Fibroblast of the aortic adventitia (primary cell): Measurements from ENCODE around the gene CMTM2. TPM values are rescaled to one million over a fixed set of nuclear protein-coding genes. Genes with fewer than 3 reads are reported as not detected.
A peak's percentile ranks its signal among the peaks of the same experiment; 100 is the strongest.

Source experiments
- DNase-seq: peaks from one replicate; pipeline ENCODE4 v3.0.0-alpha.2; 2010; ENCODE audit warnings: low read depth
- H3K4me3 ChIP-seq: 2 replicates; pipeline ENCODE4 v1.5.1; 2011; ENCODE audit warnings: low read depth, mild to moderate bottlenecking, control low read depth, low read length, moderate library complexity
- total RNA-seq: library from RNA; depleted of rRNA; stranded (reverse); fragments of >200 nt; gene quantifications from 2 replicates; pipeline ENCODE4 v1.2.3, GENCODE V29; 2012; ENCODE audit warnings: low replicate concordance
- TF ChIP-seq, protein P1 (sequence below): IDR thresholded peaks from 2 replicates; pipeline ENCODE4 v1.5.1; 2011; ENCODE audit warnings: mild to moderate bottlenecking, low read length, control low read depth, inconsistent platforms; ENCODE audit not compliant: insufficient read depth

CMTM2 gene
- total RNA-seq, 1 donor, result not detected

DNA sequence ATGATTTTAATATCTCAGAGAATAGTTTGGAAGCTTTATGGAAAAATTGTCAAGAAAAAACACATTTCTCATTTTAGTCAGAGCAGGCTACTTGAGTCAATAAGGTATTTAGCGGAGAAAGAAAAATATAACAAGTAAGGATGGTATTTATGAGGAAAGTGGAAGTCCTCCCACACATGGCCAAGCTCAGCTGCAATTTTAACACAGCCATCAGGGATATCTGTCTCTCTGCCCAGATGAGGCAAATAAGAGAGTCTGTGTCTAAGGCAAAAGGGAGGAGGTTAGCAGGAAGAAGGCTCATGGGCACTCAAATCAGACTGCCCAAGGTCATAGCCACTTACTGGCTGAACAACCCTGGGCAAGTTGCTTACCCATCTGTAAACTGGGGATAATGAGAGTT, 5.2 kb upstream of the CMTM2 start:
- H3K4me3 ChIP-seq, result no peak overlapping the region
- TF ChIP-seq, protein P1, sequence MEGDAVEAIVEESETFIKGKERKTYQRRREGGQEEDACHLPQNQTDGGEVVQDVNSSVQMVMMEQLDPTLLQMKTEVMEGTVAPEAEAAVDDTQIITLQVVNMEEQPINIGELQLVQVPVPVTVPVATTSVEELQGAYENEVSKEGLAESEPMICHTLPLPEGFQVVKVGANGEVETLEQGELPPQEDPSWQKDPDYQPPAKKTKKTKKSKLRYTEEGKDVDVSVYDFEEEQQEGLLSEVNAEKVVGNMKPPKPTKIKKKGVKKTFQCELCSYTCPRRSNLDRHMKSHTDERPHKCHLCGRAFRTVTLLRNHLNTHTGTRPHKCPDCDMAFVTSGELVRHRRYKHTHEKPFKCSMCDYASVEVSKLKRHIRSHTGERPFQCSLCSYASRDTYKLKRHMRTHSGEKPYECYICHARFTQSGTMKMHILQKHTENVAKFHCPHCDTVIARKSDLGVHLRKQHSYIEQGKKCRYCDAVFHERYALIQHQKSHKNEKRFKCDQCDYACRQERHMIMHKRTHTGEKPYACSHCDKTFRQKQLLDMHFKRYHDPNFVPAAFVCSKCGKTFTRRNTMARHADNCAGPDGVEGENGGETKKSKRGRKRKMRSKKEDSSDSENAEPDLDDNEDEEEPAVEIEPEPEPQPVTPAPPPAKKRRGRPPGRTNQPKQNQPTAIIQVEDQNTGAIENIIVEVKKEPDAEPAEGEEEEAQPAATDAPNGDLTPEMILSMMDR, result no peak
- no peak for DNase-seq

DNA sequence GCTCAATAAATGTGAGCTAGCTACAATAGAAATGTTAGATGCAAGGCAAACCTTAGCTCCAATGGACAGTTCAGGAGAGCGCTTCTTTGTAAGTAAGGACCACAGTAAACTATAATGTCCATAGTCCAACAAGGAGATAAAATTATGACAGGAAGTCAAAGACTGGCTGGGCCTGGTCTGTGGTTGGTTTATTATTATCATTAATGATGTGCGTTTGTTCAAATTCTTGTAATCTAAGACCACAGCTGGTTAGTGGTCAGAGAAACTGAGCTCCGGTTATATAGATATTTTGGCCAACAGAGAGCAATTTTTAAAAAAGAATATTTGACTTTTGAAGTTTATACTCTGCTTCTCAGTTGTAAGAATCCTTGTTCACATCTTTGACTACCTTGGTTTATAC, 4.7 kb upstream of the CMTM2 start:
- no peak overlapping the region for H3K4me3 ChIP-seq
- TF ChIP-seq, protein P1, result no peak
- DNase-seq, result no peak

GRCh38 chr16:66575060-66575459, 4.2 kb upstream of the CMTM2 start:
- DNase-seq, result no peak
- no peak overlapping the region for H3K4me3 ChIP-seq
- TF ChIP-seq, protein P1, result no peak

- TF ChIP-seq, protein P1, result no peak
- H3K4me3 ChIP-seq, result no peak overlapping the region
- DNase-seq, result peak; percentile 73
These were observed 3.0 kb upstream of the CMTM2 start for GRCh38 chr16:66576296-66576695.

GRCh38 chr16:66580605-66581209, 1.4 kb downstream of the CMTM2 start:
- peak; percentile 80 for DNase-seq
- no peak overlapping the region for H3K4me3 ChIP-seq
- TF ChIP-seq, protein P1, result peak; percentile 59

GRCh38 chr16:66581246-66581952, 2.1 kb downstream of the CMTM2 start:
- H3K4me3 ChIP-seq, result no peak overlapping the region
- DNase-seq, result peak; percentile 50
- TF ChIP-seq, protein P1, result no peak
